ENCODE data around the gene FRY. TPM values are rescaled to one million over a fixed set of nuclear protein-coding genes. Genes with fewer than 3 reads are reported as not detected.

Gene FRY
- total RNA-seq, 1 experiment from 2014 or later: 0.74 TPM

DNA sequence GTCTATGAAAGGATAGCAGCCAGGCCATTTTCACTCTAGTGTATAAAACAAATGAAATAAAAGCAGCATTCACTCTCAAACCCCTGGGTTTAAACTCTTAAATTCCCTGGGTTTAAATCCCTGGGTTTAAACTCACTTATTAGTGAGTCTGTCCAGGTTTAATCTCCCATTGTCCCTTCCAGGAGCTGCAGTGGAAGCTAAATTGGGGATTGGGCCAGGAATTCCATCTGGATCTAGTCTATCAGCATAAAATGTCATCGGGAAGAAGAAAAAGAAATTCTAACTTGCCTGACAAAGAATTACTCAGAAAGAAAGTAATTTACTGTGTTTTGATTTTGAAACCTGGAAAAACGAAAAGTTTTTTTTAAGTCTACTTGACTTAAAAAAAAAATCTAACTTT, 54.8 kb downstream of the FRY start:
- DNase-seq (ENCODE audit: low read depth): no peak

DNA sequence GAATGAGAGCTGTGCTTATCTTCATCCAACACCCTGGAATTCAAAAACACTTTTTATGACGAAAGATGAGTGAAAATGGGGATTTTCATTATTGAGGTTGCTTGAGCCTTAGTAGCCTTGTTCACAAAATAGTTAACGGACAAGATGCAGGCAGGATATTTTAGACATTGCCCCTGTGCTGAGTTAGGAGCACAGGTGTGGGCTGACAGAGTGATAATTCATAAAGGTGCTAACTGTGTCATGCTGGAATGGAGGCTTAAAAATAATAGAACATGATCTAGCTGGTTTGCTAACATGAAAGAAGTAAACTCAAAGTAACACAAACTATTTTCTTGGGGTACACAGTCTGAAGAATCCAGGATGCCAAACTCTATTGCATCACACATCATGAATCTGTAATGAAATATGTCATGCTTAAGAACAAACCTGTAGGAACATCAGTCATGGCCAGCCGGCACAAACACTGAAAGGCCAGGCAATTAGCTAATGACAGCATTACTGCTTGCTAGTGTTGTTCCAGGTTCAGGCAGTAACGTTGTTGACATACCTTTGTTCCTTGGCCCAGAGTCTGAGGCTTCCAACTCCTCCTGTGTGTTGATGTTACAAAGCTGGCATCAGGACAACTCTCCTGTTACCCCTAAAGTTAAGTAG, 55.3 kb downstream of the FRY start:
- DNase-seq (ENCODE audit: low read depth): no peak

DNA sequence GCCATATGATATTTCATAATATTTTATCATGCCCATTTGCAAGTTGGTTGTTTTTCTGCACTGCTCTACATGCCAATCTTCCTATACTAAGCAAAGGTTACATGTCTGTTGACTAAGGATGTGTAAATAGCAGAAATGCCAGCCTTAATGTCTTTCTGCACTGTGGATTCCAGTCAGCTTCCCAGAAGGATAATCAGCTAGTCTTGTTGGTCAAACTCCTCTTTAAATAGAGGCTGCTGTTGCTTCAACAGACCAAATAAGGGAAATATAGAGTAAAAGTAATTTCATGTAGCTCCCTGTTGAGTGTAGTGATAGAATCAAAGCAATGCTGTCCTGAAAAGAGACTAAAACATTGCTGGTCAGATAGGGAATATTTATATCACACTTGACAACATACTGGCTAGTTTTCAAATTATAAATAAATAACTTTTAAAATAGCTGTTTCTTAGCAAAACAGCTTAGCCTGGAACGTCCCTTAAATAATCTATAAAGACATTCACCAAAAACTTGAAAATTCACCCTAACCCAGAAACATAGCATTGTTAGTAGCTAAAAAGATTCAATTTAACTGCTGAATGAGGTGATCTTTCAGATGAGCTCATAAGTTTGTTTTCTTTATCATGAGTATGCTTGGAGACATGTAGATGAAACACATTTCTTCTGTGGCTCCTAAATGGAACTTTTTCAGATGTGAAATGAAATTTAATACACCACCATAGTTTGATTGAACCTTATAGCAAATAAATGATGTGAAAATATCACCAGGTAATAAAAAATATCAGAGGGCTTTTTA, 56.6 kb downstream of the FRY start:
- DNase-seq (ENCODE audit: low read depth): no peak

DNA sequence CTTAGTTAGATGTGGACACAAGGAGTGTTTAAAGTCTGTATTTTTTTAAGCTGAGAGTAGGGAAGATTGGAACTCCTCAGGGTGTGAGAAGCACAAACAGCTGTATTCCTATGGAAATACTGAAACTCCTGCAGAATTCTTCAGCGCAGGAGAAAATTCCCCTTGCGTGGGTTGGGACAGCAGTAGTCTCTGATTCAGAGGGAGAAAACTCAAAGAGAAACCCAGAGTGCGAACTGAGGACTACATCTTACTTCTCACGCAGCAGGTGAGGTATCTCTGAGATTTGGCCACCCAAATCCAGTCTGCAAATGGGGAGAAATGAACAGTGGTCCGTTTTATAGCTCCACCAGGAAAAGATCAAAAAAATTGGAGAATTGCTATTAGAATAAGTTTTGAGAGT, 60.9 kb downstream of the FRY start:
- DNase-seq (ENCODE audit: low read depth): no peak

DNA sequence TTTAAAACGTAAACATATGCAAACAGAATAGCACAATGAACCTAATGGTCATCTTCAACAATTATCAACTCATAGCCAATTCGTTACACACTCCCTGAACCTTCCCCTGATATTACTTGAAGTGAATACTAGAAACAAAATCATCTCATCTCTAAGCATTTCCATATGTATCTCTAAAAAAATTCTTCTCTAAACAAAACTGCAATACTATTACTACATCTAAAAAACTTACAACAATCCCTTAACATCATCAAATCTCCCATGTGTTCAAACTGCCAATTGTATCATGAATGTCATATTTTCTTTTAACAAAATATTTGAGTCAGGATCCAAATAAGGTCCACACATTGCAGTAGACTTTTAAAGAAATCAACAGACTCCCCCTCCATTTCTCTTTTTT, 61.4 kb downstream of the FRY start:
- DNase-seq (ENCODE audit: low read depth): no peak

DNA sequence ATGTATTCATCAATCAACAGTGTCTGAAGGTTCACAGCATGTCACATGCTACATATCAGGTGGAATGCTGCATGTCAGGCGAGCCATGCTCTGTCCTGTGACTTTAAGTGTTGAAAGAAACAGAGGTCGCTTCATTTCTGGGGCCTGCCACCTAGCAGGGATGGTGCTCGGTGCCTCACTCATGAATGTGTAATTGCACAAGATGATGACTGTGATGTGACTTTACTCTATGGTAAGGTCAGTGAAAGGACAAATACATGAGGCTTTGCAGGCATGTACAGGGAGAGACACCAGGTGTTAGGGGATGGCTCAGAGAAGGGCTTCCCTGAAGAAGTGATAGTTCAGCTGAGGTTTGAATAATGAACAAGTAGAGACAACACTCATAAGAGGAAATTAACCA, 66.7 kb downstream of the FRY start:
- DNase-seq (ENCODE audit: low read depth): no peak

DNA sequence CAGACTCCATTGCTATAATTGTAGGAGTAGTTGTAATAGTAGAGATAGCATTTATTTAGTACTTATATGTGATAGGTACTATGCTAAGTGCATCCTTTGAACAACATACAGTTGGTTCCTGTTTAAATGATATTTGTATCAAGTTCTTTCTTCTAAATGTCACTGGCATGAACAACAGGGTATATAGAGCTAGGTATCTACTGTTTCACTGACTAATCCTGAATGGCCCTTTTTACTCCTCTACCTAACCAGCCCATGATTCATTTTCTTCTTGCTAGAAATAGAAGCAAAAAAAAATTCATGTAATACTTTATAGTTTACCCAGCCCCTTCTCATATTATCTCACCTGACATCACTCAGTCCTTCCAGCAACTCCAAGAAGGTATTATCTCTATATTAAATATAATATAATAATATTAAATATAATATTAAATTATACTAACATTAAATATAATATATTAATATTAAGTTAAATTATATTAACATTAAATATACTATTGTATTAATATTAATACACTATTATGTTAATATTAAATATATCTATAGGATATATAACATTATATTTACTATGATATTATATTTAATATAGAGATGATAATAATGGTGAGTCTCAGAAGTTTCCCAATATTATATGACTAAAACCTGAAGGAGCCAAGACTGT, 74.2 kb downstream of the FRY start:
- DNase-seq (ENCODE audit: low read depth): no peak

DNA sequence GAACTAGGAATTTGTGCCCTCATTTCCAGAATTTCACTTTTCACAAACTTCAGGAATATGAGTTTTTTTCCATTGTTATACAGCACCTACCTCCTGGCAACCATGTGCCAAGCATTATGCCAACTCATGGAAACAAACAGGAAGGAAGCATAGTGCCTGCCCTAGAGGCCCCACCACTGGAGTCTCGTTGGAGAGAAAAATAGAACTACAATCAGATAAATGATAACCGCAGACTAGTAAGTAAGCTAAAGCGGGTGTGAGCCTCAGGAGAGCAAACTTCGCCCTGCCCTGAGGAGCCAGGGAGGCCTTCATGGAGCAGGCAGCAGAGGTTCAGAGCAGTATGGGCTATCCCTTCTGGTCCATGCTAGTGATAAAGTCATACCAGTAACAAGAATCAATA, 75.9 kb downstream of the FRY start:
- DNase-seq (ENCODE audit: low read depth): no peak

DNA sequence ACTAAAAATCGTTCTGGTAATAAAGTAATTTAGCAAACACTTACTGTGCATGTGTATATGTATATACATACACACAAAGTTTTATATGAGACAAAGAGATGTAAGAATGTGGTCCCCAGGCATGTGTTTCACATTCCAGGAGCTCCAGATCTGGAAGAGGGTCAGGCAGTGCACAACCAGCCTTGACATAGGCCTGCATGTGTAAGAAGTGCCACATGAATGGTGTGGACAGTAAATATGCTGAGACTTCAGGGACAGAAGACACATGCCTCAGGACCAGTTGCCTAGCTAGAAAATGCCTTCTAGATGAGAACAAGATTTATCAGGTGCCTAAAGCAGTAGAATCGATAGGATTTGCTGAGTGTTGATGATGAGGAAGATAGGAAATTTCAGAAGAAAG, 76.4 kb downstream of the FRY start:
- no peak for DNase-seq (ENCODE audit: low read depth)

DNA sequence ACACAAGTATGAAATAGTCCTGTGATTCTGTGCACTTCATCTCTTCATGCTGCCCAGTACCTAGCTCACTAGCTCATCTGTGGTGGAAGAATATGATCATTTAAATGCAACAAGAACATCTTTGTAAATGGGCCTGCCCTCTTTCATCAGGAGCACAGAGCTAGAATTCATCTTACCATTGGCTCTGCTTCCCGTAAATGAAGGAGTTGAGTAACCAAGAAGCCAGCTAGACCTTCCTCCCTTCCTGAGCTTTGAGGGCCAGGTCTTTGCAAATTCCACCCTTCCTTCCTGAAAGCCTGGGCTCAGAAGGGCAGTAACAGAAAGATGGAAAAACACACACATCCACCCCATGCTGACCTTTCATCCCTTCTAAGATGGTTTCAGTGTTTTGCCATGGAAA, 82.0 kb downstream of the FRY start:
- no peak for DNase-seq (ENCODE audit: low read depth)

DNA sequence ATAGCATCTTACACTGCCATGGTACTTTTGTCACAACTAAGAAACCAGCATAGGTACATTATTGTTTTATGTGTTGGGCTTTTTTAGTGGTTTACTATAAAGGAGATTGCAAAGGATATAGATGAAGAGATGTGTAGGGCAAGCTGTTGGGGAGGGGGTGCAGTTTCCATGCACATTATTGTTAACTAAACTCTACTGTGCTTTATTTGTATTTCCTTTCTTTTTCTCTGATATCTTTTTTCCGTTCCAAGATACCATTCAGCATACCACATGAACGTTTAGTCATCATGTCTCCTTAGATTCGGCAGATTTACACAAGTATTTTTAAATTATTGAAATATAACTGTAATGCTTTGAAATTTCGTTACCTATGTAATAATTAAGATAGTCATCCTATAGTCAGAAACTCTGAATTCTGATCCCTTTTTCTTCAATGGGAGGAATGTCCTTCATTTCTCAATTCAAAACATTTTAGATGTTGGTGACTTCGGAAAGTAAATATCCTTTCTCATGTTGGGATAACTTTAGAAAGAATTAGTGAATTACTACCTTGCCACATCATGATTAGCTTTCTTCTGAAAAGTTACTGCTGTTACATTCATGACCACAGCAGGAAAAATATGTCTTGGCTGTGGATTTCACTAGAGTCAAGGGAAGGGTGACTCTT, 82.8 kb downstream of the FRY start:
- DNase-seq (ENCODE audit: low read depth): no peak

DNA sequence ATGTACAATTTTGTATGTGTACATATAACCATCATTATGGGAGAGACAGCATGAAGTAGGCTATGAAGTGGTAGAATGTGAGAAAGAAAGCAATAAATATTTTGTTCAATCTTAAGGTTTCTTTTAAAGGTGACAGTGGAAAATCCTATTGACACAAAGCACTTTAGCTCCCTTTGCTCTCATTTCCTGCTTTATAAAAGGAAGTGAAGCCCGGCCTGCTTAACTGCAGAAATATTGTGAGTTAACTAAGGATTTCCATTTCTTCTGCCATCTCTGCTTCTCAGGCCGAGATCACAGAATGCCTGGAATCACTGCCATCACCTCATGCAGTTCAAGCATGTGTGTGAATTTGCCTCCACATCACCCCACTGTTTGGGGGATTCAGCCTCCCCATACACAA, 83.5 kb downstream of the FRY start:
- no peak for DNase-seq (ENCODE audit: low read depth)

DNA sequence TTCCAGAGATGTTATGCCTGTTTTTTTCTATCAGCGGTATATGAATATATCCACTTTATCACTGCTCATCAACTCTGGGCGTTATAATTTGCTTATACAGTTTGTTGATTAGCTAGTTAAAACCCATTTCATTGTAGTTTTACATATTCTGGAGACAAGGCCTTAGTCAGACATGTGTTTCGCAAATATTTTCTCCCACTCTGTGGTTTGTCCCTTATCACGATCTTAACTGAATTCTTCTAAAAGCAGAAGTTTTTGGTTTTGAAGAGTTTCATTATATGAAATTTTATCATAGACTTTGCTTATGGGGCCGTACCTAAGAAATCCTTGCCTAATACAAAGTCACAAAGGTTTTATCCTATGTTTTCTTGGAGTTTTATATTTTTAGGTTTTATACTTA, 84.6 kb downstream of the FRY start:
- DNase-seq (ENCODE audit: low read depth): no peak

DNA sequence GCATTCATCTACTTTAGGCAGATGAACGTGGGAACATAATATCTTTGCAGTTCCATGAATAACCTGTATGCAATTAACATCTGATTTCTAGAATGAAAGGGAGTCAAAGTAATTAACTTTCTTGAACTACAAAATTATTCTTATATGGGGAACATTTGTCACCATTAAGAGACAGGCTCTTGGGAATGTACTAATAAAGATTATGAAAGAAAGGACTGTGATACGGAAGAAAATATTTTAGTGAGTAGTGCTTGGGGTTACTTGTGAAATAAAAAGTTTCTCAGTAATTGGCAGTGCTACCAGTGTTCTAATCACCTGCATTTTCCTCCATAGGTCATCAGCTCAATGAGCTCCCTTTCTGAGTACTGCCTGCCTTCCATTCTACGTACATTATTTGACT, 85.4 kb downstream of the FRY start:
- no peak for DNase-seq (ENCODE audit: low read depth)

DNA sequence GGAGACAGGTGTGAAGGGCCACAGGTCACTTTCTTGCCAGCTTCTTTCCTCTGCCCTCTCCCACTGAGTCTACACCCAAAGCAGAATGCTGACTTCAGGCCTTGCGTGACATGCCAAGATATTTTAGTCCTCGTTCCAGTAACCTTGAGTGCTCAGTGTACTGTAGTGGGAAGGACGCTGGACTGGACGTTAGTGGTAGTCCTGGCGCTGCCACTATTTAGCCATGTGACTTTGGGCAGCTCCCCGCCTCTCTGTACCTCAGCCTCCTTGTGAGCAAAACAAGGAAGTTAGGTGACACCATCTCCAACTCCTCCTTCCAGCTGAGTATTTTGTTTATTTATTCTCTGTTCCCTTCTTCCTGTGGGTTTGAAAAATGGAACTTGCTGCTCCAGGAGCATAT, 86.1 kb downstream of the FRY start:
- DNase-seq (ENCODE audit: low read depth): no peak

DNA sequence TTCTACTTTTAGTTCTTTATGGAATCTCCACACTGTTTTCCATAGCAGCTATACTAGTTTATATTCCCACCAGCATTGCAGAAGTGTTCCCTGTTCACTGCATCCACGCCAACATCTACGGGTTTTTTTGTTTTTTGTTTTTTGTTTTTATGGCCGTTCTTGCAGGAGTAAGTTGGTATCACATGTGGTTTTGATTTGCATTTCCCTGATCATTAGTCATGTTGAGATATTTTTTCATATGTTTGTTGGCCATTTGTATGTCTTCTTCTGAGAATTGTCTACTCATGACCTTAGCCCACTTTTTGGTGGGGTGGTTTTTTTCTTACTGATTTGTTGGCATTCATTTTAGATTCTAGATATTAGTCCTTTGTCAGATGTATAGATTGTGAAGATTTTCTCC, 89.7 kb downstream of the FRY start:
- no peak for DNase-seq (ENCODE audit: low read depth)

DNA sequence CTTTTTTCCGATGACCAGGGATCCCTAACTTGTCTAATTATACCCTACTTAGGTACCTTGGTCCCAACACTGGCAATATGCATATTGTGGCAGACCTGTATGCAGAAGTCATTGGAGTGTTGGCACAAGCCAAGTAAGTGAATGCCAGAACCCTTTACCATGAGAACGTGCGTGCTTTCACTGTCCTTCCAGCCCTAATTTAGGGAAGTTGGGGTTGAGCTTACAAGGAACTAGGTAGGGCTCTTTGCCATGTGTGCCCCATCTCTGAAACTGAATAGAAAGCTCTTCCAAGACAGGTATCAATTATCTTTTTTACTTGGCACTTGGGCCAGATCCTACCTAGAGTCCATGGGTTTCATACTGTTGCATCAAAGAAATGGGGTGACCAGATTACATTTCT, 93.2 kb downstream of the FRY start:
- no peak for DNase-seq (ENCODE audit: low read depth)

DNA sequence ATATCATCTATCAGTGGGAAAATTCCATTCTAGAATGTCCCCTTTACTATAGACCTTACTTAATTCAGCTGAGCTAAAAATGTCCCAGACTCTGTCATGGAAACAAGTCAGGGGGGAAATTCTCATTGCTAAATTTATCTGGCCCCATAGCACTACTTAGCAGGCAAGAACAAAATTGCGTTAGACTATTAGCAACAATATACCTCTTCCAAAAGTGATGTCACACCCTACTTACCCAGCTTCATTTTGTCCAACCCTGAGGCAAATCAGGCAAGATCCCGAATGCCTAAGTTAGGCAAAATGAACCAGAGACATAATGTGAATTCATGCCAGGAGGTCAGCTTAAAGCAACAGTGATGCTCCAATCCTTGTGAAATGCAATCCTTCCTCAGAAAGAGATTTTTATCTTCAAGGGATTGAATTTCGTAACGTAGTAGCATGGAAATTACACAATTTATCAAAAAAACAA, 93.7 kb downstream of the FRY start:
- DNase-seq (ENCODE audit: low read depth): no peak

DNA sequence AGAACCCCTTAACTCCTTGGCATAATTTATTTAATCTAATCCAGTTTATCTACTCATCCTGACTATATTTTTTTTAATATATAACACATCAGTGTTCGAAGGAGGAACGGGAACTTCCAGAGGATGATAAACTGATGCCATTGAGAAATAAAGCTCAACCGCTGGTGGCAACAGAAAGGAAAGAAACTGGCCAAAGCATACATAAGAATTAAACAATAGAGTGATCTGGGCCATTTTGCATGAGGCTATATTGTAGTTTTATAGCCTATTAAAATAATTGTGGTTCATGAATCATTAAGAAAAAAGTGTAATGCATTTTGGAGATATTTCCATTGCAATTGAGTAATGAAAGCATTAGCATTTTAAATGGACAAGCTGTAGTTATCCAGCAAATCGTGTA, 94.2 kb downstream of the FRY start:
- DNase-seq (ENCODE audit: low read depth): no peak

DNA sequence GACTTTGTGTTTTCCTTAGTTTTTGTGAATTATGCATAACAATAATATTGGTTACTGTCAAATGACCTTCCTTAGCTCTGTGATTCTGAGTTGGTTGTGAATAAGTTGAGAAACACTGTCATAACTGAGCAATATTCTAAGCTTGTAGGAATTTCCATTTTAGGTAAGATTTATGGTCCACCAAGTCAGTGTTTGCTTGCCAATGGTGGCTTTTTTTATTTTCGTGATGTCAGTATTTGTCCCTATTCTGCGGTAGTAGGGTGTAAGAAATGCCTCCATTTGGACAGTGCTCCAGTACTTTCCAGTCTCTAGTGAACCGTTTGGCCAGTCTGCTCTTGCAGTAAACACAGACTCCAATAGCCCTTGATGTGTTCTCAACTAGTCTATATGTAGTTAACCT, 94.7 kb downstream of the FRY start:
- no peak for DNase-seq (ENCODE audit: low read depth)

DNA sequence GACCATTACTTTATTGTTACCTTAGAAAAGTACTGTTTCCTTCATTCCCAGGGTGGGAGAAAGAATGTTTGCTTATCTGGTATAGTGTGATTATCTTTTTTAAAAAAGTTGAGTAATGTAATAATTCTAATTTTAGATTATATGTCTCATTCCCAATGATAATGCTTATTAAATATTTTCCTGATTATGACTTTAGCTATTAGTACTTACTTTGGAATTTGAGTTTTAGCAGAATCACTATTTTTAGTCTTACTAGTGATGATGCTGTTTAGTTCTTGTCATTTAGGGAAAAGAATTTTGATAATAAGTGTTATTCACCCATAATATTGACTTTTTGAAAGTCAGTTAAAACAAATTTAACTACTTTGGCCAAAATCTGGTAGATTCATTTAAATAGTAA, 95.2 kb downstream of the FRY start:
- DNase-seq (ENCODE audit: low read depth): no peak

DNA sequence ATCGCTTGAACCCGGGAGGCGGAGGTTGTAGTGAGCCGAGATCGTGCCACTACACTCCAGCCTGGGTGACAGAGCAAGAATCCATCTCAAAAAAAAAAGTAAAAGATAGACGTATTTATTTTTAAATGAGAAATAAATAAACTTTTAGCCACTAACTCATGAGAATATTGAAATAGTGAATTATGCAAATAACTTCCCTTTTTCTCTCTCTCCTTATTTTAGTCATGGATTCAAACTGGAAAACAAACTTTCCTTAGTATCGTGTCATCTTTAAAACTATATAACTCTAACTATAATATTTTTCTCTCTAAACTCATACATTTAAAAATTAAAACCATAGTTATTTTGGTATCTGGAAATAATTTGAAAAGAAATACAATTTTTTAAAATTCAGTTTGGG, 96.1 kb downstream of the FRY start:
- no peak for DNase-seq (ENCODE audit: low read depth)

Measured in Daoy (cell line).